Adrenal gland (tissue), 12 donors: ENCODE data around the gene GABRQ. TPM values are rescaled to one million over a fixed set of nuclear protein-coding genes. Genes with fewer than 3 reads are reported as not detected.
A peak's percentile ranks its signal among the peaks of the same experiment; 100 is the strongest.
"Not testable (repeated sequence)": the region's sequence is repeated elsewhere in the genome, so short reads cannot be mapped to it uniquely, and the experiment has no call there.

Experiments
- DNase-seq, 7 donors: peaks; one replicate each; pipeline ENCODE4 v3.0.0-alpha.2; 2019 to 2020
- H3K27ac ChIP-seq, 5 donors: fragments of 200-600 bp; sonication (generic) in 4 of 5; 1 replicate in 3 of 5; 2 replicates in 2 of 5; pipeline versions ENCODE4 v1.5.1 to v1.8.0; 2016 to 2020; ENCODE audit warnings: mild to moderate bottlenecking in 1 of 5
- H3K27me3 ChIP-seq: fragments of 200-600 bp; 2 replicates; pipeline ENCODE4 v1.8.0; 2021
- H3K36me3 ChIP-seq, 2 donors: fragments of 200-600 bp; replicated peaks in 1 of 2; 1 replicate in 1 of 2; 2 replicates in 1 of 2; pipeline versions ENCODE4 v1.5.1 to v1.8.0; 2018 to 2022
- H3K4me1 ChIP-seq, 2 donors: fragments of 200-600 bp; replicated peaks in 1 of 2; 1 replicate in 1 of 2; 2 replicates in 1 of 2; pipeline versions ENCODE4 v1.5.1 to v1.8.0; 2018 to 2021
- H3K4me3 ChIP-seq, 4 donors: fragments of 200-600 bp; sonication (generic) in 3 of 4; one replicate each; pipeline ENCODE4 v1.5.1; 2016 to 2018
- H3K9me3 ChIP-seq, 3 donors: fragments of 200-600 bp; sonication (generic) in 1 of 3; replicated peaks in 1 of 3; 1 replicate in 2 of 3; 2 replicates in 1 of 3; pipeline versions ENCODE4 v1.5.1 to v1.8.0; 2016 to 2021
- WGBS, 4 donors: extraction: QIAGEN DNeasy Blood & Tissue Kit in 2 of 4; methylation state at CpG; one replicate each; pipeline versions ENCODE4 v1.1.5 to v1.1.7; 2013 to 2017; 5-methylcytosine and 5-hydroxymethylcytosine counted together
- intact Hi-C, 2 donors: fragments of 100-400 bp; cut with DNase I; formaldehyde crosslinking; loops; one replicate each; pipeline versions ENCODE4 v1.14.1 to v1.15.0; 2022 to 2023
- polyA plus RNA-seq, 3 donors: library from polyadenylated mRNA; stranded (reverse); fragments of 200-250 nt in 2 of 3; fragments of 350-450 nt in 1 of 3; fragmentation: Illumina TruSeq in 1 of 3; extraction: RNeasy Lipid Tissue Mini Kit (QIAGEN cat#74804) in 1 of 3; gene quantifications; one replicate each; pipeline ENCODE4 v1.2.3, GENCODE V29; 2013 to 2014
- total RNA-seq, 9 donors: library from RNA; depleted of rRNA in 4 of 9; stranded (reverse); fragments of >200 nt in 4 of 9; fragments of 120-200 nt in 1 of 9; fragmentation: NEBNext Ultra II Directional in 1 of 9; extraction: Animal tissue kit (Norgen Biotek cat#: 25700) in 1 of 9; gene quantifications; one replicate each; pipeline versions ENCODE4 v1.1.0 to v1.2.4, GENCODE V29; 2013 to 2023
- donor health status: healthy with polysubstance abuse.
- donor health status: Bipolar disorder and iron deficiency.
- donor health status: DM: yes; HTN: yes; CAD: no.
- donor health status: DM: no; HTN: no; CAD: no.
- donor health status: DM: no; HTN: no; CAD: no.
- donor health status: DM: yes; HTN: yes; CAD: no.

GABRQ gene
- total and polyA plus RNA-seq, 12 donors: 0.11 to 4.1 (median 0.70) TPM; not detected in 4

DNA sequence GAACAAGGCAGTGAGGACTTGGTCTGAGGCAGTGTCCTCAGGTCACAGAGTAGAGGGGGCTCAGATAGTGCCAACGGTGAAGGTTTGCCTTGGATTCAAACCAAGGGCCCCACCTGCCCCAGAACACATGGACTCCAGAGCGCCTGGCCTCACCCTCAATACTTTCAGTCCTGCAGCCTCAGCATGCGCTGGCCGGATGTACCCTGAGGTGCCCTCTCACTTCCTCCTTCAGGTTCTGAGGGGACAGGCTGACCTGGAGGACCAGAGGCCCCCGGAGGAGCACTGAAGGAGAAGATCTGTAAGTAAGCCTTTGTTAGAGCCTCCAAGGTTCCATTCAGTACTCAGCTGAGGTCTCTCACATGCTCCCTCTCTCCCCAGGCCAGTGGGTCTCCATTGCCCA lies 62.7 kb downstream of the GABRQ start:
- intact Hi-C loops, H3K4me1 ChIP-seq, H3K9me3 ChIP-seq, H3K4me3 ChIP-seq, H3K27me3 ChIP-seq, H3K36me3 ChIP-seq, H3K27ac ChIP-seq: not testable (repeated sequence)
- 86 to 100% (median 94%) methylated on average over 1 to 4 of the region's 5 CpGs; no CpG with 5 or more reads in 1 of the 4 donors for WGBS, 4 donors
- DNase-seq: peak in 1 of 7 donors; percentile 1

DNA sequence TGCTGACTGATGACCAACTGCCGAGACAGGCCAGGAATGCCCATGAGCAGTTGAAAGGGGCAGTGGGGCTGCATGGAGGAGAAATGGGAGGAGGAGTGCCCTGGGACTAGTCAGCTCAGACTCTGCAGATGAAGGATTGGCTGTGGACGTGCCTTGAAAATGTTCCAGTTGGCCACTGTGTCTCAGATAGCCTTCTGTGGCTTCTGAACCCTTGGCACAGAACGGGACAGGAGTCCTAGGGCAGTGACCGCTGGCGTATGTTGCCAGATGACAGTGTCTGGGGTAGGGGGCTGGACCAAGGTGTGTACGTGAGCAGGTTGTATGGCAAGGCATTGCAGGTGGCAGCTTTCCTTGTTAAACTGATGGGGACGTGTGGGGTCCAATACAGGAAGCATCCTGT lies 68.8 kb downstream of the GABRQ start:
- H3K9me3 ChIP-seq, H3K4me1 ChIP-seq, H3K36me3 ChIP-seq, H3K27ac ChIP-seq, DNase-seq, H3K4me3 ChIP-seq, intact Hi-C loops, H3K27me3 ChIP-seq: not testable (repeated sequence)
- WGBS, 4 donors: 61 to 86% (median 76%) methylated on average over 1 to 3 of the region's 7 CpGs

Other genes with a start within 250 kb of the GABRQ start
- under 1 TPM in 1 of 9 donors, not detected in 8; 0.33 TPM for gene GABRA3, start 186.6 kb upstream of the GABRQ start, total RNA-seq
- gene GABRA3, start 186.6 kb upstream of the GABRQ start, polyA plus RNA-seq: not detected
- gene MAGEA3, start 60.9 kb downstream of the GABRQ start, total RNA-seq: under 1 TPM in 2 of 9 donors, not detected in 7; 0.29 to 0.57 TPM
- gene MAGEA3, start 60.9 kb downstream of the GABRQ start, polyA plus RNA-seq: not detected
- gene CSAG2, start 71.4 kb downstream of the GABRQ start, total RNA-seq: not detected
- gene CSAG2, start 71.4 kb downstream of the GABRQ start, polyA plus RNA-seq: not detected
- not detected for gene MAGEA2B, start 76.7 kb downstream of the GABRQ start, total RNA-seq
- not detected for gene MAGEA2B, start 76.7 kb downstream of the GABRQ start, polyA plus RNA-seq
- not detected for gene CSAG1, start 95.8 kb downstream of the GABRQ start, total RNA-seq
- not detected for gene CSAG1, start 95.8 kb downstream of the GABRQ start, polyA plus RNA-seq
- gene MAGEA12, start 95.9 kb downstream of the GABRQ start, total RNA-seq: not detected
- not detected for gene MAGEA12, start 95.9 kb downstream of the GABRQ start, polyA plus RNA-seq
- gene MAGEA2, start 115.9 kb downstream of the GABRQ start, total RNA-seq: not detected
- not detected for gene MAGEA2, start 115.9 kb downstream of the GABRQ start, polyA plus RNA-seq
- gene CSAG3, start 121.3 kb downstream of the GABRQ start, total RNA-seq: not detected
- not detected for gene CSAG3, start 121.3 kb downstream of the GABRQ start, polyA plus RNA-seq
- gene MAGEA6, start 131.8 kb downstream of the GABRQ start, total RNA-seq: under 1 TPM in 1 of 9 donors, not detected in 8; 0.31 TPM
- not detected for gene MAGEA6, start 131.8 kb downstream of the GABRQ start, polyA plus RNA-seq
- gene CETN2, start 192.9 kb downstream of the GABRQ start, total RNA-seq: 10 to 100 TPM; 26.8 to 89.9 (median 34.0) TPM
- gene CETN2, start 192.9 kb downstream of the GABRQ start, polyA plus RNA-seq: 100 to 1,000 TPM in 1 of 3 donors, 10 to 100 TPM in 2; 33.2 to 170 (median 56.2) TPM
- gene NSDHL, start 193.2 kb downstream of the GABRQ start, total RNA-seq: 100 to 1,000 TPM in 2 of 9 donors, 10 to 100 TPM in 7; 12.9 to 215 (median 25.0) TPM
- 100 to 1,000 TPM in 1 of 3 donors, 10 to 100 TPM in 1, 1 to 10 TPM in 1; 7.1 to 228 (median 21.8) TPM for gene NSDHL, start 193.2 kb downstream of the GABRQ start, polyA plus RNA-seq